Fibroblast of skin of scalp (primary cell): ENCODE results near the gene UPK3BL1.
A peak's percentile ranks its signal among the peaks of the same experiment; 100 is the strongest.
"Not testable (repeated sequence)": the region's sequence is repeated elsewhere in the genome, so short reads cannot be mapped to it uniquely, and the experiment has no call there.

Experiments
- DNase-seq: peaks from one replicate; pipeline ENCODE4 v3.0.0-alpha.2; 2013

UPK3BL1 gene

DNA sequence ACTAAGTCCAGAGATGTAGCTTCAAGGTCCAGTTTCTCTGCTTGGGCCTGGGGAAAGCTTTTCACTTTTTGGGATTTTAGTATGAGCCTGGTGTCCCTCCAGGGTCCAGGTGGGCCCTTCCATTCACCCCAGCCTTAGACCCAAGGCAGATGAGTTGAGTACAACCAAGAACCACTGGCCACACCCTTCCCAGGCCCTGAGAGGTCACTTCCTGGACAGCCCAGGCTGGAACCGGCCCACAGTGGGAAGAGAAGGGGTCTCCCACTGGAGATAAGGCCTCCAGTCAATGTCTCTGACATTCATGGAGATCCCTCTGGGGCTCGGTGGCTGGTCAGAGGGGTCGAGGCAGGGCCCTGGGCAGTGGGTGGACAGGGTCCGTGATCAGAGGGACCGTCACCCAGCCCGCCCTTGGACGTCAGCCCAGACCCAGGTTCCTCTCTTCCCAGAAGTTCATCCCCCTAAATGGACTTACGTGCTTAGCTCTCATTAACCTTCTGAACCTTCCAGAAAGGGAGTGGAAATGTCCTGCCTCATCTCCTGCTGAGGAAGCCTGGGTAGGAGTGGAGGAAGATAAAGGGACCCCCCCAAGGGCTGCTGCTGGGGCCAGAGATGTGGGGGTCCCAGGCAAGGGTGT is 15.2 kb downstream of the UPK3BL1 start:
- not testable (repeated sequence) for DNase-seq

DNA sequence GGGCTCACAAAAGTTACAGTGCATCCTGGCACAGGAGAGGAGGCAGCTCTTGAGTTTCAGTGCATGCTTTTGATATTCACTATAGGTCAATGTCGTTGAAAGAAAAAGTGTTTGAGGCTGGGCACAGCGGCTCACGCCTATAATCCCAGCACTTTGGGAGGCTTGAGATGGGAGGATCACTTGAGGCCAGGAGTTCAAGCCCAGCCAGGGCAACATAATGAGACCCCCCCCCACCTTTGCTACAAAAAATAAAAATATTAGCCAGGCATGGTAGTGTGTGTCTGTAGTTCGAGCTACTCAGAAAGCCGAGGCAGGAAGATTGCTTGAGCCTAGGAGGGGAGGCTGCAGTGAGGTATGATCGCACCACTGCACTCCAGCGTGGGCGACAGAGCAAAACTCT is 24.5 kb downstream of the UPK3BL1 start:
- DNase-seq: not testable (repeated sequence)

DNA sequence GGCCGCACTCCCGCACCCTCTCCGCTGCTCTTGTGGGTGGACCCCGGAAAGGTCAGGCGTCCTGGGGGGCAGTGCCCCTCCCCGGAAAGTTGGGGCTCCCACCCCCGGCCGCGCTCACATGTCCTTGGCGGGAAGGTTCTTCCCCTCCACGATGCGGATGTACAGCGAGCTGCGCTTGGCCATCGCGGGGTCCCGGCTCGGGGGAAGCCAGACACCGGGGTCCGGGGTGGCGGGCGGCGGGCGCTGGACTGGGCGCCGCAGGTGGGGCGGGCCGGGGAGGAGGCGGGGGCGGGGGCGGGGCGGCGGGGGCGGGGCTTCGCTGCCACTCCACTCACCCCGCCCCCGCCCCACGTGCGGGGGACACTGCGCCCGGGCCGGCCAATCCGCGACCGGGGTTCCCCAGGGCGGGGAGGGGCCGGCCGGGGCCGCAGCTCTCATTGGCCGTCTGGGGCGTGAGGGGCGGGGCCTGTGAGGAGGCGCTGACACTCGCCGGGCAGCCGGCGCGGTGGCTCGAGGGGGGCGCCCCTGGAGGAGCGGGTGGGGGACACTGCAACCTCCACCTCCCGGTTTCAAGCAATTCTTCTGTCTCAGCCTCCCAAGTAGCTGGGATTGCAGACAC is 26.0 kb downstream of the UPK3BL1 start, which contains the start of gene RASA4:
Gene RASA4 (minus strand): TSS at position 250 of the 619 bp plus-strand sequence. CDS start 67 bp downstream, at position 183.
- peak; percentile 2 for DNase-seq

DNA sequence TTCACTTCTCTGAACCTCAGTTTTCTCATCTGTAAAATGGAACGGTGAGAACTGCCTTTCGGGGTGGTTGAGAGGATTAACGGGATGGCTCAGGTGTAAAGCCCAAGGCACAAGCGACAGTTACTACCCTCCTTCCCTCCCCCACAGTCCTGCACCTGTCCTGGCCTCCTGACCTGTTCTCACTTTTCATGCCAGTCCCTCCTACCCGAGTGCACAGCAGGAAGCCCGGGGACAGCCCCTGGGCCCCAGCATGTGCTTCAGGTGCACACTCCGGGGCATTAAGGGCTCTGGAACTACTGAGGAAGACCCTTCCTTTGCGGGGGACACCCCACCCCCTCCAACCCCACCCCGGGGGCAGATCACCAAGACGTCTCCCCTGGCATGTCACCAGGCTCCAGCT is 26.7 kb downstream of the UPK3BL1 start:
- DNase-seq: not testable (repeated sequence)

DNA sequence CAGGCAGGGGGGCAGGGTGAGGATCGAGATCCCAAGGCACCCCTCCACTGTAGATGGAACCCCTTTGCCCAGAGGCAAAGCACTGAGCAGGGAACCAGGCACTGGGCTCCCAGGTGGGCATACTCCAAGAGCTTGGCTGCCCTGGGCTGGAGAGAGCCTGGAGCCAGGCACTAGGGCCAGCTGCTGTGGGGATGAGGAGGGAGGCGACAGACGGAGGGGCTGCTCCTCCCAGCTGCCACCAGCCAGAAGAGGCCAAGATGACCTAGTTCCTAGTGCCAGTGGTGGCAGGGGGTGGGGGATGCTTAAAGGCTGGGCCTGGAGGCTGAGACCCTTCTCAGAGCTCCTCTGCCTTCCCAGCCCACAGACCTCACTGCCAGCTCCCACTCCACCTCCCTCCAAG is 27.7 kb downstream of the UPK3BL1 start:
- DNase-seq: not testable (repeated sequence)

DNA sequence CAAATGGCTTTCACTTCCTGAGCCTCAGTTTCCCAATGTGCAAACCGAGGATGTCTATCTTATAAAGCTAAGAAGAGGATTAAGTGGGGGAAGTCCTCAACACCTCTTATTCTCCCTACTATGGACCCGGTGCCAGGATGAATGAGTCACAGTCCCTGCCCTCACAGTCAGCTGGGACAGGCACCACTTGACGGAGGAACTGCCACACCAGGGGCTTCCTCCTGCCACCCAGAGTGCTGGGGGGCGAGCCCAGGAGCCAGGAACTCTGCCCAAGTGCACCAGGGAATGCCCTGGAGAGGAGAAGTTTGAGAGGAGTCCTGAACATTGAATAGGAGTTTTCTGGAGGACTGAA is 28.3 kb downstream of the UPK3BL1 start:
- DNase-seq: not testable (repeated sequence)

DNA sequence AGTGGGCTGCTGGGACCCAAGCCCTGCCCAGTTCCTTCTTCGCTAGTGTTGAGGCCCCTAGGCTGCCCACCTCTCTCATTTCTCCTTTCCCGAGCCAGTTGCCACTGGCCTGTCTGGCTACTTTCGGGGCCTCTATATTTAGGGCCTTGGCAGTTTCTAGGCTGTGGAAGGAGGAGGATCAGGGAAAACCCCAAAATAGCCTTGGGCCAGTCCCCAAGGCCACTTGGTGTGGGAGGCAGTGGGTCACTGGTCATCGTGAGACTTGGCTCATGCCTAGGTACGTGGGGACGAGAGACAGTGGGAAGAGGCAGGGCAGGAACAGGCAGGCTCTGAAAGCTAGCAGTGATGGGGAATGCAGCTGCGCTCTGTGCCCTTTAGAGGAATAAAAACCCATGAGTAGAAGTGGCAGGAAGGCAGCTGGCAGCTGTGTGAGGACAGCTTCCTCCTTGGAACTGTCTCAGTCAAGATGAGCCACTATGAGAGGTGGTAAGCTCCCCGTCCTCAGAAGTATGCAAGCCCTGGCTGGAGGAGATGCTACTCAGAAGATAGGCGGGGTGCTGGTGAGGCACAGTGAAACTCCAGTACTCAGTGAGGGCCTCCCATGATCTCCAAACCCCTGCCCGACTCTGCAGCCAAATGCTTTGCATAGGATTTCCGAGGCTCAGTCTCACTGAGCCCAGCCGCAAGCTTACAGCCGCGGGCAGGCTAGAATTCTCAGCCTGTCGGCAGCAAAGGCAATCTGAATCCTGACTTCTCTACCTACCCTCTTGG is 28.8 kb downstream of the UPK3BL1 start:
- DNase-seq: not testable (repeated sequence)

DNA sequence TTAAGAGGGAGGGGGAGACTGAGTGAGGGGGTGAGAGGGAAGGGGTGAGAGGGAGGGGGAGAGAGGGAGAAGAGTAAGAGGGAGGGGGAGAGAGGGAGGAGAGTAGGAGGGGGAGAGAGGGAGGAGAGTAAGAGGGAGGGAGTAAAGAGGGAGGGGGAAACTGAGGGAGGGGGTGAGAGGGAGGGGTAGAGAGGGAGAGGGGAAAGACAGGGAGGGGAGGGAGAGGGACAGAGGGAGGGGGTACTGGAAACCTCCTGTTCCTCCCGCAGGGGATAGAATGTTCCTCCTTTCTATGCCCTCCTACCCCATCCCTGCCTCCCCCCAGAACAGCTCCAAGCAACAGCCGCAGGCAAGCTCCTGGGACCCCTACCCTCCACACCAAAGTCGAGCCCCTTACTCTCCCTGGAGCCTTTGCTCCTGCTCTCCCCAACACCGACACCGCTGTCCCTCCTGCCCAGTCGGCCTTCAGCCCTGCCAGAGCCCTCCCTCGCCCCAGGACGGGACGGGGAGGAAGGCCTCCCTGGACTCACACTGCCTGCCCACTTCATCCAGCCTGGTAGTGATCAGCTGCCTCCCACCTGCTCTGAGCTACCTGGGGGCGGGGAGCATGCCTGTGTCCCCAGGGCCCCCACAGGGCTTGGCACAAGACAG is 30.8 kb downstream of the UPK3BL1 start:
- DNase-seq: peak; percentile 45

DNA sequence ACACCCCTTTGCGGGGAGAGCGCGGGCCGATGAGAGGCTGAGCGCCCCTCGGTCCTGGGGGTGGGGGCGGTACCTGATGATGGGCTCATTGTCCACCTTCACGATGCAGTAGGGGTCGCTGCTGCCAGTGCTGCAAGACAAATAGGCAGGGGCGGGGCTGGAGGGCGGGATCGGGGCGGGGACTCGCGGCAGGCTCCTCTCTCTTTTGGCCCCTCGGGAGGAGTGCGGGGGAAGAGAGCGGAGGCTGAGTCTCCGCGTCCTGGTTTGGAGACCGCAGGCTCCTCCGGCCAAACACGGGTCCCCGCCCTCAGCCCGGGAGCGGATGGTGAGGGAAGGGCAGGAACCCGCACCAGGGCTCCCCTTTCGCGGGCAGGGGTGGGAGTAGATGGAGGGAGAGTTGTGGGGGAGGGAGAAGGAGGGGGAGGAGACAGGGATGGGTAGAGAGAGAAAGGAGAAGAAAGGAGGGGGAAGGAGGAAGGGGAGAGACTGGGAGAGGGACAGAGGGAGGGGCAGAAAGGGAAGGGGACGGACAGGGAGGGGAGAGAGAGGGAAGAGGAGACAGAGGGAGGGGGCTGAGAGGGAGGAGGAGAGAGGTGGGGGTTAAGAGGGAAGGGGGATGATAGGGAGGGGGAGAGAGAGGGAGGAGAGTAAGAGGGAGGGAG is 31.4 kb downstream of the UPK3BL1 start:
- DNase-seq: not testable (repeated sequence)

DNA sequence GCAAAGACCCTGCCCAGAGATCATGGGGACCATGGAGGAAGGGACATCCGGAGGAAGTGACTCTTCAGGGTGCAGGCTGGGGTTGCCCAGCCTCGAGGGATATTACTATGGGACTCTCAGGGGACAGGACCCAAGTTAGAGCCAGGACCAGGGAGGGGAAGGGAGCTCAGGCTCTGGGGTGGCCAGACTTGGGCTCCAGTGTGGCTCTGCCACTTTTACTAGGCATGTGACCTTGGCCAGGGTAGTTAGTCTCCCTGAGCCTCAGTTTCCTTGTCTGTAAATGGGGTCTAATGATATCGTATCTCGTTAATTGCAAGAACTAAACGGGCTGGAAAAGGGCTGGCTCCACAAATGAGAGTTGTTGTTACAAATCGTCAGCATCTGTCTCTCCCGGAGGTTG is 32.1 kb downstream of the UPK3BL1 start:
- not testable (repeated sequence) for DNase-seq

DNA sequence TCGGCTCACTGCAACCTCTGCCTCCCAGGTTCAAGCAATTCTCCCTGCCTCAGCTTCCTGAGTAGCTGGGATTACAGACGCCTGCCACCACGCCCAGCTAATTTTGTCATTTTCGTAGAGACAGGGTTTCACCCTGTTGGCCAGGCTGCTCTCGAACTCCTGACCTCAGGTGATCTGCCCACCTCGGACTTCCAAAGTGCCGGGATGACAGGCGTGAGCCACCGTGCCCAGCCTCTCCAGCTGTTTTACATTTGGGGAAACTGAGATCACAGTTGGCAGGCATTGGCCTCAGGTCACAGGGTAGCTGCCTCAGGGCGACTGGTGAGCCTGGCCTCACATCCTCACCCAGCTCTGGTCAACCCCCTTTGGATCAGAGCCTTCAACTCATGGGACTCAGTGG is 32.9 kb downstream of the UPK3BL1 start:
- DNase-seq: not testable (repeated sequence)

DNA sequence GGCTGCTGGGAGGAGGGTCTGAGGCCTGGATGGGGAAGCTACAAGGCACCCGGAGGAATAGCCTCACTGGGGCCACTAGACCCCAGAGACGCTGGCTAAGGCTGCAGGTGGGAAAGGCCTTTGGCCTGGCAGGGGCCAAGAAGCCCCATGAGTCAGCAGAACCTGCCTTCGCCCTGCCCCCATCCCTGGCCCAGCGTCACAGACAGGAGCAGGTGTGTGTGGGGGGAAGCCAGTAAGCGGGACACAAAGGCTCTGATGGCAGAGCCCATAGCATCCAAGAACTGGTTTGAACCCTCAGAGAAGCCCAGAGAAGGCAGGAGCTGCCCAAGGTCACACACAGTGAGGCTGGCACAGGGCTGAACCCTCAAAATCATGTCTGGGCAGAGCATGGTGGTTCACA is 35.7 kb downstream of the UPK3BL1 start:
- DNase-seq: not testable (repeated sequence)

DNA sequence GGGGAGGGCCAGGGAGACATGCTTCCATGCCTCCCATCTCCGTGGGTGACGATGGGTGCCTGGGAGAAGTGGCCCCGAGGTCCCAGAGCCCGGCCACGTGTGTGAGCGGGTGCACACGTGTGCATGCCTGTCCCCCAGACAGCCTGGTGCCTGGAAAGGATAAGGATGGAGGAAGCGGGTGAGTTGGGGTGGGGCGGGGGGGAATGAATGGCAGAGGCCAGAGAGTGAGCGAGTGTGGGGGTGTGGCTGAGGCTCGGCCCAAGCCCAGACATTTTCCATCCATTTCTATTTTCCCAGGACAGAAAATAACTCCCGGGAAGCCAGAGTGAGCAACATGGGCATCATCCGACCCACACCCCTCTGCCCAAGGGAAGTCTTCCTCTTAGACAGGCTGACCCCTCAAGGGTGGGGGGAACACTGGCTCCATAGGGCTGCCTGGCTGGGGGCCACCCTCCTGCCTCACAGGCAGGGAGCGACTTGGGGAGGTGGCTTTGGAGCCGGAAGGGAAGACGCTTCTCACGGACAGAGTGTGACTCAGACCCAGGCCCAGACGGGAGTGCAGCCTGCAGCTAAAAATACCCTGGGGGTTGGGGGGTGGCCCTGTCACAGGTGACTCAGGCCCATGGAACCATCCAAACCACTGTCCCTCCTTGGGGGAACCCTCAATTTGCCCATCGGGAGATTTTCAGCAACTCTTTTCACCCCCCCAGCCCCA is 38.0 kb downstream of the UPK3BL1 start:
- DNase-seq: not testable (repeated sequence)

DNA sequence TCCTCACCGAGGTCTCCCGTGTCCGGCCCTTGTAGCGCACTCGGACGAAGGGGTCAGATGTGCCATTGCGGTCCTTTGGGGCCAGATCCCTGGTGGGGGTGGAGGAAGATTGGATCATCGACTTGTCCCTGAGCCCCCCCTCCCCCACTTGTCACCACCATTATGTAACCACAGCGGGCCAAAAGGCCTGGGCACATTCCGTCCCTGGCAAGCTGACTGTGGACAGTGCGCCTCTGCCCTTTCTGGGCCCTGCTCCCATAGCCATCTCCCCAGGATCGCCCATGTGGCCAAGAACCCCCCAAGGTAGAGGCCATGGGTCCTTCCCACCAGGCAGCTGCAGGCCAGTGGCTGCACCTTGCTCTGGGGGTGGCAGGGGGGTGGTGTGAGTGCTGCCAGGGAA is 40.3 kb downstream of the UPK3BL1 start:
- DNase-seq: not testable (repeated sequence)

DNA sequence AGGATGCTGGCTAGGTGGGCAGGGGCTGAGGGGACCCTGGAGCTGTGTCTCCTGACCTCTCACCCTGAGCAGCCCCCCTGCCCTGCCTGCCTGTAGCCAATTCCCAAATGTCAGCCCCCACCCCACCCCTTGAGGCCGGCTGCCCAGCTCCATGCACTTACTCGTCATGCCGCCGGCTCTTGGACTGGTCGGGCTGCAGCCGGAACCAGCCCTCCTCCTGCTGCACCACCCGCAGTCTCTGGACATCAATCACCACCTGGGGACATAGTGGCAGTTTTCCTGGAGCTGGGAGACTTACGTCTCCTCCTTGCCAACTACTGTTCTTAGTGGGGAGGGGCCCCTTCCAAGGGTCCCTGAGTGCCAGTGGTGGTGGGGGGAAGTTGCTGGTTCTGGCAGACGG is 42.9 kb downstream of the UPK3BL1 start:
- DNase-seq: not testable (repeated sequence)

DNA sequence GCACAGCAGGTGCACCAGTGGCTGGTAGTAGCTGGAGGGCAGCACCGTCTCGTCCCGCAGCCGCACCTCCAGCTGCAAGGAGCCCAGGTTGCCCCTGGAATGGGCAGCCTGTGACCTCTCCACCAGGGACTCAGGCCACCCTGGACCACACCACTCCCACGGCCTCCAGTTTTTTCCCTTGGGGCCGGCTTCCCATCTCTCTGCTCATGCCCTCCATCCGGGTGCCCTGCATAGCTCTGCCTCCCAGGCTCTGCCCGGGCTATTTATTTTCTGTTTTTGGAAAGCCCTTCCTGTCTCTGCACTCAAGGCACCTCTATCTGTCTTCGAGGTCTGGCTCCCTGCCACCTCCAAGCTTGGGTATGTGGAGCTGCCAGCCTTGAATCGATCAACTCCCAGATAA is 46.6 kb downstream of the UPK3BL1 start:
- DNase-seq: not testable (repeated sequence)

DNA sequence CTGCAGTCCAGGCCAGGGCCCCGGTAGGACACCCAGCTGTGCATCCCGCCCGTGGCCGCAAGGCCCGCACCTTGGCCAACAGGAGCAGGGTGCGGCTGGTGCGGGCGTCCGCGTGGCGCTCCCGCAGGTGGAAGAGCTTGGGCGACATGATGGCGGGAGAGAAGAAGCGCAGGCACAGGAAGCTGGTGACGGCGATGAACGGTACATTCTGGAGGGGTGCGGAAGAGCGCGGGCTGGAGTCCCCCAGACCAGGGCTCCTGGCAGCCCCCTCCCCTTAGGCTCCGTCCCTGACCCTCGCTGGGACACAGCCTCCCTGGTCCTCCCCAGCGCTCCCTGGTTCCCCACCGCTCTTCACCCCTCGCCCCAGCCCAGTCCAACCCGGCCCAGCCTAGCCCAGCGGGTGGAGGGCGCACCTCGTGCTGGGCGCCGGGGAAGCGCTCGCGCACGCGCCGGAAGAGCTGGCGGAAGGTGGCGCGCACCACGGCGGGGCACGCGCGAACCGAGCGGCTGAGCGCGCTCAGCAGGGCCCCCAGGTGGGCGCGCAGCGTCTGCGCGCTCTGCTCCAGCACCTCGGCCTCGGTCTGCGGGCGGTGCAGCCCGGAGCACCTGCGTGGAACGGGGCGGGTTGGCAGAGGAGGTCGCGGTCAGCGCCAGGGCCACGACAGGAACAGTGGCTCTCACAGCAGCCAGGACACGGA is 48.8 kb downstream of the UPK3BL1 start:
- not testable (repeated sequence) for DNase-seq

DNA sequence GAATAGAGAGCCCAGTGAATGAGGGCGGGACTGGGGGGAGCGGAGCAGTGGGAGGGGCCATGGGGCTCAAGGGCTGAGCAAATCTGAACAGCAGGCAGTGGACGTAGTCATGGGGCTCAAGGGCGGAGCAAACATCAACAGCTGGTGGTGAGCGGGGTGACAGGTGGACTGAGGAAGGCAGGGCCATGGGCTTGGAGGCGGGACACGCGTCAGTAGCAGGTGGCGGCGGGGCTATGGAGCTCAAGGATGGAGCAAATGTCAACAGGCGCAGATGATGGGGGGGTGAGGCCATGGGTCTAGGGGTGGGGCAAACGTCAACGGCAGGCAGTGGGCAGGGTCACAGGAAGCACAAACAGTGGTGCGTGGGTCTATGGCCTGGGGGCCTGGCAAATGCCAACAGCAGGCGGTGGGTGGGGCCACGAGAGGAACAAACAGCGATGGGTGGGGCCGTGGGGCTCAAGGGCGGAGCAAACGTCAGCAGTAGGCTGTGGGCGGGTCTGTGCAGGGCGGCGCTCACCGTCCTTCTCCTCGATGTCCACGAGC is 50.0 kb downstream of the UPK3BL1 start:
- DNase-seq: not testable (repeated sequence)

DNA sequence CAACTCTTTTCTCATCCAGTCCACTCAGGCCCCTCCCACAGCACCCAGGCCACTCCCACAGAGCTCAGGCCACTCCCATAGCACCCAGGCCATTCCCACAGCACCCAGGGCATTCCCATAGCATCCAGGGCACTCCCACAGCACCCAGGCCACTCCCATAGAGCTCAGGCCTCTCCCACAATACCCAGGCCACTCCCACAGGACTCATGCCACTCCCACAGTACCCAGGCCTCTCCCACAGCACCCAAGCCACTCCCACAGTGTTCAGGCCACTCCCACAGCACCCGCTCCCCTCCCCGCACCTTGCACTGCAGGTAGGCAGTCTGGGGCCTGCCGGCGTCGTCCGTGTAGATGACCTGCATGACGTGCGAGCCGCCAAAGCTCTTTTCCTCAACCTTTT is 52.7 kb downstream of the UPK3BL1 start:
- DNase-seq: not testable (repeated sequence)
